ENCODE data around the gene PRXL2B.
"Not testable (repeated sequence)": the region's sequence is repeated elsewhere in the genome, so short reads cannot be mapped to it uniquely, and the experiment has no call there.

Gene PRXL2B

GRCh38 chr1:2586154-2587070 lies at the start of gene PRXL2B:
Gene PRXL2B, plus strand, starts transcription at chr1:2586777. Its CDS starts 109 bp downstream, at chr1:2586886.
- peak; percentile 99 for DNase-seq

- no peak for DNase-seq
These were observed 48.8 kb upstream of the PRXL2B start for GRCh38 chr1:2537784-2538115.

- DNase-seq: no peak
These were observed 48.2 kb upstream of the PRXL2B start for GRCh38 chr1:2538376-2538775.

GRCh38 chr1:2538872-2539271 lies 47.7 kb upstream of the PRXL2B start:
- no peak for DNase-seq

- DNase-seq: peak; percentile 76
These were observed 47.2 kb upstream of the PRXL2B start for GRCh38 chr1:2539312-2539907.

GRCh38 chr1:2540816-2541492 lies 45.6 kb upstream of the PRXL2B start:
- DNase-seq: no peak

GRCh38 chr1:2541619-2542245 lies 44.8 kb upstream of the PRXL2B start:
- no peak for DNase-seq

- no peak for DNase-seq
These were observed 44.2 kb upstream of the PRXL2B start for GRCh38 chr1:2542246-2542915.

GRCh38 chr1:2543543-2544092 lies 43.0 kb upstream of the PRXL2B start:
- DNase-seq: peak; percentile 78

GRCh38 chr1:2544093-2544874 lies 42.3 kb upstream of the PRXL2B start:
- DNase-seq: no peak

- no peak for DNase-seq
These were observed 41.5 kb upstream of the PRXL2B start for GRCh38 chr1:2544875-2545640.

GRCh38 chr1:2545754-2546514 lies 40.6 kb upstream of the PRXL2B start:
- peak; percentile 95 for DNase-seq

- DNase-seq: peak; percentile 94
These were observed 39.9 kb upstream of the PRXL2B start for GRCh38 chr1:2546515-2547209.

- DNase-seq: peak; percentile 81
These were observed 39.1 kb upstream of the PRXL2B start for GRCh38 chr1:2547210-2548067.

- peak; percentile 94 for DNase-seq
These were observed 38.4 kb upstream of the PRXL2B start for GRCh38 chr1:2548068-2548589.

- not testable (repeated sequence) for DNase-seq
These were observed 37.1 kb upstream of the PRXL2B start for GRCh38 chr1:2549367-2550029.

- DNase-seq: not testable (repeated sequence)
These were observed 36.2 kb upstream of the PRXL2B start for GRCh38 chr1:2550309-2550861.

Measured in activated effector memory CD4-positive, alpha-beta T cell treated with anti-CD3 and anti-CD28 coated beads, Interleukin-2, amount 50 U/mL, for 16 hours (primary cell).